OCI-LY3 (cell line): ENCODE measurements around the gene GPR183.

Experiments
- H2AFZ ChIP-seq: fragments of 200-600, 300-600 bp; shearing (Covaris generic); 2 replicates; pipeline ENCODE4 v1.6.0; 2014; ENCODE audit warnings: antibody characterized with exemption, low read depth, low read length
- H3K27ac ChIP-seq: fragments of 200-600, 300-600 bp; sonication (generic); 2 replicates; pipeline ENCODE4 v1.5.1; 2014; ENCODE audit warnings: mild to moderate bottlenecking, low read length, moderate library complexity, mixed read lengths
- H3K27me3 ChIP-seq: fragments of 200-600, 300-600 bp; sonication (generic); 2 replicates; pipeline ENCODE4 v1.6.1; 2014; ENCODE audit warnings: low read depth, low read length, mixed read lengths
- H3K36me3 ChIP-seq: fragments of 200-600, 300-600 bp; sonication (generic); replicated peaks from 2 replicates; pipeline ENCODE3; 2014; ENCODE audit warnings: low read depth, low read length, mixed read lengths
- H3K4me1 ChIP-seq: fragments of 300-600, 200-600 bp; sonication (generic); 2 replicates; pipeline ENCODE4 v1.6.1; 2014; ENCODE audit warnings: low read length, mixed read lengths
- H3K4me2 ChIP-seq: fragments of 200-600, 300-600 bp; sonication (generic); 2 replicates; pipeline ENCODE4 v1.6.1; 2014; ENCODE audit warnings: low read length, mixed read lengths
- H3K4me3 ChIP-seq: fragments of 300-600, 200-600 bp; sonication (generic); 2 replicates; pipeline ENCODE4 v1.5.1; 2014; ENCODE audit warnings: antibody characterized with exemption, mild to moderate bottlenecking, low read length, moderate library complexity
- H3K79me2 ChIP-seq: fragments of 300-600, 200-600 bp; shearing (Covaris generic); 2 replicates; pipeline ENCODE4 v1.6.1; 2014; ENCODE audit warnings: mild to moderate bottlenecking, low read length, mixed read lengths
- H3K9ac ChIP-seq: fragments of 300-600, 200-600 bp; shearing (Covaris generic); 2 replicates; pipeline ENCODE4 v1.6.0; 2014; ENCODE audit warnings: mild to moderate bottlenecking, low read length, moderate library complexity
- H3K9me3 ChIP-seq: fragments of 200-600, 300-600 bp; shearing (Covaris generic); 2 replicates; pipeline ENCODE4 v1.6.1; 2014; ENCODE audit warnings: low read length, mixed read lengths; ENCODE audit not compliant: insufficient read depth
- H4K20me1 ChIP-seq: fragments of 200-600, 300-600 bp; sonication (generic); 2 replicates; pipeline ENCODE4 v1.6.1; 2016; ENCODE audit warnings: low read length, mixed read lengths; ENCODE audit not compliant: insufficient read depth
- CTCF ChIP-seq: fragments of 200-600, 300-600 bp; sonication (generic); IDR thresholded peaks from 2 replicates; pipeline ENCODE4 v1.5.1; 2014; ENCODE audit warnings: antibody characterized with exemption, low read length, low read depth
- EZH2phosphoT487 ChIP-seq: fragments of 200-600 bp; shearing (Covaris generic); IDR thresholded peaks from 2 replicates; pipeline ENCODE4 v1.6.1; 2018; ENCODE audit warnings: antibody characterized with exemption, mixed run types, low read depth

GPR183 gene

GRCh38 chr13:99257291-99257690, 49.9 kb downstream of the GPR183 start:
- Histone ChIP-seq H3K27ac (no peak overlapping the region), H3K9me3 (no peaks in the 10 kb centered on the region), H3K9ac (no peak overlapping the region), H3K4me2 (no peak overlapping the region), H3K36me3 (peaks cover 26% of the 10 kb centered on the region), H2AFZ (no peak overlapping the region), H4K20me1 (peaks cover 34% of the 10 kb centered on the region), H3K27me3 (peaks cover 30% of the 10 kb centered on the region), H3K79me2 (no peaks in the 10 kb centered on the region), H3K4me3 (no peak overlapping the region), H3K4me1 (peaks cover 39% of the 10 kb centered on the region)
- TF ChIP-seq EZH2phosphoT487: no peak
- no peak for TF ChIP-seq CTCF

DNA sequence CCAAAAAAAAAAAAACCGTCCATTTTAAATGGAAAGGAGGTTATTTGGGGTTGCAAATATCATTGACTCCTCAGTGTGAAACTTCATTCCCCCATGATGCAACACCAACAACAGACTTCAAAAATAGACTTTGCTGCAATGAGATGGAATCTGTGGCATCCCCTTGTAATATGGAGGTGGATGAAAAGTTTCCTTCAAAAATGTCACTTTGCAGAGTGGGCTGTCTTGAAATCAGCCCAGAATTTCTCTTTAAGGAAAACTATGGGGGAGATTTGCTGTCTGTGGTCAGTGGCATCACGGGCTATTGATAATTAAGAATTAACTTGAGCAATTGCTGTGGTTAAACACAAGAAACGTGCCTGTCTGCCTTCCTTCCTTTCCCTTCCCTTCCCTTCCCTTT, 50.5 kb downstream of the GPR183 start:
- peaks cover 26% of the 10 kb centered on the region for H3K36me3 ChIP-seq
- H3K4me2 ChIP-seq: peak overlapping the region; percentile 43
- H3K27ac ChIP-seq: no peak overlapping the region
- no peak overlapping the region for H3K9ac ChIP-seq
- H3K4me3 ChIP-seq: peak overlapping the region; percentile 27; the same call in 1 of the 2 replicates
- peaks cover 39% of the 10 kb centered on the region for H3K4me1 ChIP-seq
- no peaks in the 10 kb centered on the region for H3K79me2 ChIP-seq
- TF ChIP-seq EZH2phosphoT487 (no peak), CTCF (no peak)
- peaks cover 40% of the 10 kb centered on the region for H4K20me1 ChIP-seq
- peaks cover 30% of the 10 kb centered on the region for H3K27me3 ChIP-seq
- no peak overlapping the region for H2AFZ ChIP-seq
- no peaks in the 10 kb centered on the region for H3K9me3 ChIP-seq

- H3K79me2 ChIP-seq: no peaks in the 10 kb centered on the region
- peaks cover 29% of the 10 kb centered on the region for H3K27me3 ChIP-seq
- peak overlapping the region; percentile 27; the same call in 1 of the 2 replicates for H3K4me3 ChIP-seq
- H4K20me1 ChIP-seq: peaks cover 43% of the 10 kb centered on the region
- H3K9me3 ChIP-seq: no peaks in the 10 kb centered on the region
- TF ChIP-seq CTCF (no peak), EZH2phosphoT487 (no peak)
- peak overlapping the region; percentile 43 for H3K4me2 ChIP-seq
- H2AFZ ChIP-seq: no peak overlapping the region
- H3K27ac ChIP-seq: no peak overlapping the region
- peaks cover 39% of the 10 kb centered on the region for H3K4me1 ChIP-seq
- no peak overlapping the region for H3K9ac ChIP-seq
- H3K36me3 ChIP-seq: peaks cover 28% of the 10 kb centered on the region
Measured at GRCh38 chr13:99256283-99256682, 50.9 kb downstream of the GPR183 start.

DNA sequence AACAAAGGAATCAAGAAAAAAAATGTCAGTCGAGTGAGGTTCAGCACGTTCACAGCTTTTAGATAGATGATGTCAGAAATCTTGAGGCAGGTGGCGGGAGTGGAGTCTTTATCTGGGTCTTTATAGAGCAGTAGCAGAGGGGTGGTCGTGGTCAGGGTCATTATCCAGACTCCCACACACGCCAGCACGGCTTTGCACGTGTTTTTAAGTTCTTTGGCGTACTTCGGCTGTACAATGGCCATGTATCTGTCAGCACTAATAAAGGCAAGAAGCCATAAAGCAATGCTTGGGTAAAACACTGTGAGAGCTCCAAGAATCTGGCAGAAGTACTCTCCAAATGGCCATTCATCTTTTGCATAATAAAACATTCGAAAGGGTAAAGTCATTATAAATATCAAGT, 51.9 kb downstream of the GPR183 start:
- H3K27me3 ChIP-seq: peaks cover 20% of the 10 kb centered on the region
- no peaks in the 10 kb centered on the region for H3K79me2 ChIP-seq
- no peak overlapping the region for H3K27ac ChIP-seq
- H3K4me1 ChIP-seq: peaks cover 39% of the 10 kb centered on the region
- TF ChIP-seq EZH2phosphoT487 (no peak), CTCF (no peak)
- no peak overlapping the region for H3K4me3 ChIP-seq
- no peak overlapping the region for H2AFZ ChIP-seq
- H4K20me1 ChIP-seq: peaks cover 40% of the 10 kb centered on the region
- H3K4me2 ChIP-seq: no peak overlapping the region
- no peaks in the 10 kb centered on the region for H3K9me3 ChIP-seq
- H3K9ac ChIP-seq: no peak overlapping the region
- peaks cover 23% of the 10 kb centered on the region for H3K36me3 ChIP-seq
